Measurements from ENCODE around the gene BRD7.

Gene BRD7

GRCh38 chr16:50288920-50289319 lies 79.9 kb downstream of the BRD7 start:
- no peak for DNase-seq (ENCODE audit: low read depth)

GRCh38 chr16:50288026-50288425 lies 80.8 kb downstream of the BRD7 start:
- DNase-seq (ENCODE audit: low read depth), result no peak

GRCh38 chr16:50286681-50287080 lies 82.1 kb downstream of the BRD7 start:
- DNase-seq (ENCODE audit: low read depth), result no peak

- DNase-seq (ENCODE audit: low read depth), result no peak
These were observed 83.3 kb downstream of the BRD7 start for GRCh38 chr16:50285406-50286003.

- DNase-seq (ENCODE audit: low read depth), result no peak
These were observed 84.5 kb downstream of the BRD7 start for GRCh38 chr16:50284131-50284911.

GRCh38 chr16:50282955-50283631 lies 85.7 kb downstream of the BRD7 start:
- DNase-seq (ENCODE audit: low read depth), result no peak

- DNase-seq (ENCODE audit: low read depth), result no peak
These were observed 86.7 kb downstream of the BRD7 start for GRCh38 chr16:50282010-50282538.

GRCh38 chr16:50281391-50282009 lies 87.3 kb downstream of the BRD7 start:
- DNase-seq (ENCODE audit: low read depth), result no peak

GRCh38 chr16:50280932-50281331 lies 87.9 kb downstream of the BRD7 start:
- DNase-seq (ENCODE audit: low read depth), result no peak

GRCh38 chr16:50279504-50279865 lies 89.3 kb downstream of the BRD7 start:
- no peak for DNase-seq (ENCODE audit: low read depth)

GRCh38 chr16:50278251-50278650 lies 90.5 kb downstream of the BRD7 start:
- DNase-seq (ENCODE audit: low read depth), result no peak

- no peak for DNase-seq (ENCODE audit: low read depth)
These were observed 91.8 kb downstream of the BRD7 start for GRCh38 chr16:50276801-50277555.

GRCh38 chr16:50276326-50276640 lies 92.5 kb downstream of the BRD7 start:
- DNase-seq (ENCODE audit: low read depth), result no peak

GRCh38 chr16:50275428-50276325 lies 93.1 kb downstream of the BRD7 start:
- no peak for DNase-seq (ENCODE audit: low read depth)

- DNase-seq (ENCODE audit: low read depth), result no peak
These were observed 93.7 kb downstream of the BRD7 start for GRCh38 chr16:50275098-50275415.

GRCh38 chr16:50274326-50275097 lies 94.3 kb downstream of the BRD7 start:
- DNase-seq (ENCODE audit: low read depth), result no peak

- no peak for DNase-seq (ENCODE audit: low read depth)
These were observed 94.9 kb downstream of the BRD7 start for GRCh38 chr16:50273888-50274325.

GRCh38 chr16:50273382-50273690 lies 95.5 kb downstream of the BRD7 start:
- DNase-seq (ENCODE audit: low read depth), result no peak

- no peak for DNase-seq (ENCODE audit: low read depth)
These were observed 96.0 kb downstream of the BRD7 start for GRCh38 chr16:50272687-50273381.

- no peak for DNase-seq (ENCODE audit: low read depth)
These were observed 96.6 kb downstream of the BRD7 start for GRCh38 chr16:50272111-50272571.
